Measurements from ENCODE around the gene ATP8B2. TPM values are rescaled to one million over a fixed set of nuclear protein-coding genes. Genes with fewer than 3 reads are reported as not detected.
"Not testable (repeated sequence)": the region's sequence is repeated elsewhere in the genome, so short reads cannot be mapped to it uniquely, and the experiment has no call there.

The ATP8B2 gene
- total and polyA plus RNA-seq, 7 donors, result 0.92 to 64.3 (median 53.1) TPM

- DNase-seq, result no peak
- Histone ChIP-seq H3K27ac (no peak overlapping the region), H3K4me1 (no peaks in the 10 kb centered on the region), H3K27me3 (no peaks in the 10 kb centered on the region), H3K36me3 (no peaks in the 10 kb centered on the region), H3K9me3 (no peaks in the 10 kb centered on the region), H3K4me3 (no peak overlapping the region)
- TF ChIP-seq CTCF (IDR thresholded peaks at IDR 0.05) (no peak), POLR2A (IDR thresholded peaks at IDR 0.05) (no peak), EP300 (IDR thresholded peaks at IDR 0.05) (no peak), POLR2AphosphoS5 (IDR thresholded peaks at IDR 0.05) (no peak)
- intact Hi-C loops (cut with DNase I), result no loop called here
- 91 to 96% methylated on average over 3 of the region's 3 CpGs for WGBS, 2 donors
Measured at GRCh38 chr1:154306151-154306550, 19.2 kb upstream of the ATP8B2 start.

- H3K9me3 ChIP-seq; intact Hi-C loops (cut with DNase I); H3K27ac ChIP-seq; H3K36me3 ChIP-seq; H3K27me3 ChIP-seq; H3K4me3 ChIP-seq; DNase-seq; H3K4me1 ChIP-seq: not testable (repeated sequence)
- WGBS, 2 donors, result 62 to 65% methylated on average over 4 of the region's 4 CpGs
Measured at GRCh38 chr1:154307670-154308270, 17.6 kb upstream of the ATP8B2 start.

GRCh38 chr1:154309136-154309535 lies 16.2 kb upstream of the ATP8B2 start:
- WGBS, 2 donors, result 83 to 90% methylated on average over 7 of the region's 7 CpGs
- intact Hi-C loops (cut with DNase I); H3K9me3 ChIP-seq; H3K4me3 ChIP-seq; H3K4me1 ChIP-seq; DNase-seq; H3K36me3 ChIP-seq; H3K27ac ChIP-seq; H3K27me3 ChIP-seq: not testable (repeated sequence)

- H3K36me3 ChIP-seq; intact Hi-C loops (cut with DNase I); H3K27me3 ChIP-seq; H3K4me1 ChIP-seq; H3K4me3 ChIP-seq; H3K27ac ChIP-seq; H3K9me3 ChIP-seq; DNase-seq: not testable (repeated sequence)
- WGBS, 2 donors, result 81 to 84% methylated on average over 13 of the region's 13 CpGs
Measured at GRCh38 chr1:154312229-154313065, 12.9 kb upstream of the ATP8B2 start.

- no peaks in the 10 kb centered on the region for H3K9me3 ChIP-seq
- no peaks in the 10 kb centered on the region for H3K36me3 ChIP-seq
- 83 to 86% methylated on average over 10 of the region's 10 CpGs for WGBS, 2 donors
- DNase-seq, result no peak
- no peaks in the 10 kb centered on the region for H3K4me1 ChIP-seq
- TF ChIP-seq EP300 (IDR thresholded peaks at IDR 0.05) (no peak), POLR2A (IDR thresholded peaks at IDR 0.05) (no peak), POLR2AphosphoS5 (IDR thresholded peaks at IDR 0.05) (no peak), CTCF (IDR thresholded peaks at IDR 0.05) (no peak)
- H3K27me3 ChIP-seq, result no peaks in the 10 kb centered on the region
- no peak overlapping the region for H3K27ac ChIP-seq
- intact Hi-C loops (cut with DNase I), result no loop called here
- no peak overlapping the region for H3K4me3 ChIP-seq
Measured at GRCh38 chr1:154313066-154313356, 12.3 kb upstream of the ATP8B2 start.

GRCh38 chr1:154314226-154314625 lies 11.1 kb upstream of the ATP8B2 start:
- H3K36me3 ChIP-seq; H3K9me3 ChIP-seq; intact Hi-C loops (cut with DNase I); H3K4me3 ChIP-seq; H3K27ac ChIP-seq; H3K27me3 ChIP-seq; DNase-seq; H3K4me1 ChIP-seq: not testable (repeated sequence)
- 50 to 77% methylated on average over 3 of the region's 3 CpGs for WGBS, 2 donors

GRCh38 chr1:154316704-154317103 lies 8.6 kb upstream of the ATP8B2 start:
- WGBS, 2 donors, result 51 to 95% methylated on average over 1 of the region's 1 CpG
- H3K27me3 ChIP-seq, result no peaks in the 10 kb centered on the region
- intact Hi-C loops (cut with DNase I), result no loop called here
- no peak overlapping the region for H3K4me3 ChIP-seq
- no peaks in the 10 kb centered on the region for H3K4me1 ChIP-seq
- no peak overlapping the region for H3K27ac ChIP-seq
- H3K36me3 ChIP-seq, result no peaks in the 10 kb centered on the region
- no peak for DNase-seq
- TF ChIP-seq POLR2AphosphoS5 (IDR thresholded peaks at IDR 0.05), result no peak
- no peak for TF ChIP-seq EP300 (IDR thresholded peaks at IDR 0.05)
- no peak for TF ChIP-seq POLR2A (IDR thresholded peaks at IDR 0.05)
- TF ChIP-seq CTCF (IDR thresholded peaks at IDR 0.05), result no peak
- H3K9me3 ChIP-seq, result no peaks in the 10 kb centered on the region
